Sigmoid colon (tissue), 7 donors: Measurements from ENCODE around the gene MAP1LC3B. TPM values are rescaled to one million over a fixed set of nuclear protein-coding genes. Genes with fewer than 3 reads are reported as not detected.

Source experiments
- DNase-seq: peaks from one replicate; pipeline ENCODE4 v3.0.0-alpha.2; 2019
- H3K27ac ChIP-seq, 4 donors: fragments of 200-600 bp; sonication (generic); one replicate each; pipeline ENCODE4 v1.5.1; 2016 to 2019; ENCODE audit warnings: mild to moderate bottlenecking in 1 of 4
- H3K27me3 ChIP-seq, 3 donors: fragments of 200-600 bp; sonication (generic); one replicate each; pipeline ENCODE4 v1.5.1; 2019; ENCODE audit warnings: mild to moderate bottlenecking in 1 of 3
- H3K36me3 ChIP-seq, 4 donors: fragments of 200-600 bp; sonication (generic); one replicate each; pipeline ENCODE4 v1.5.1; 2016 to 2019
- H3K4me1 ChIP-seq, 4 donors: fragments of 200-600 bp; sonication (generic); one replicate each; pipeline ENCODE4 v1.5.1; 2017 to 2019
- H3K4me3 ChIP-seq, 4 donors: fragments of 200-600 bp; sonication (generic); one replicate each; pipeline ENCODE4 v1.5.1; 2017 to 2019; ENCODE audit warnings: mild to moderate bottlenecking in 2 of 4, moderate library complexity in 1 of 4
- H3K9me3 ChIP-seq, 4 donors: fragments of 200-600 bp in 3 of 4; sonication (generic) in 3 of 4; one replicate each; pipeline versions ENCODE4 v1.5.1 to v1.6.1; 2013 to 2019
- CTCF ChIP-seq, 4 experiments: fragments of 450-650 bp in 3 of 4; fragments of 200-600 bp in 1 of 4; IDR thresholded peaks; one replicate each; pipeline ENCODE4 v1.5.1; 2016 to 2019; ENCODE audit warnings: antibody characterized with exemption in 4 of 4, mild to moderate bottlenecking in 3 of 4, moderate library complexity in 2 of 4
- EP300 ChIP-seq, 4 donors: sonication (generic); formaldehyde crosslinking; IDR thresholded peaks; one replicate each; pipeline ENCODE4 v1.6.1; 2017; ENCODE audit warnings: antibody characterized with exemption in 4 of 4
- POLR2A ChIP-seq, 2 donors: fragments of 450-650 bp; IDR thresholded peaks; one replicate each; pipeline ENCODE4 v1.6.1; 2016; ENCODE audit warnings: antibody characterized with exemption in 2 of 2, mild to moderate bottlenecking in 2 of 2, moderate library complexity in 2 of 2
- POLR2AphosphoS5 ChIP-seq, 4 donors: sonication (generic); formaldehyde crosslinking; IDR thresholded peaks; one replicate each; pipeline ENCODE4 v1.6.1; 2017; ENCODE audit warnings: antibody characterized with exemption in 4 of 4
- WGBS, 2 donors: extraction: QIAGEN DNeasy Blood & Tissue Kit; methylation state at CpG; one replicate each; pipeline ENCODE4 v1.1.7; 2013; 5-methylcytosine and 5-hydroxymethylcytosine counted together
- intact Hi-C: fragments of 100-400 bp; cut with DNase I; formaldehyde crosslinking; loops from one replicate; pipeline ENCODE4 v1.15.1; 2023
- polyA plus RNA-seq, 3 donors: library from polyadenylated mRNA; stranded (reverse); fragments of 200-250 nt; gene quantifications; one replicate each; pipeline ENCODE4 v1.2.3, GENCODE V29; 2013
- total RNA-seq, 4 donors: library from RNA; depleted of rRNA; stranded (reverse); fragments of >200 nt; gene quantifications; one replicate each; pipeline ENCODE4 v1.1.0, GENCODE V29; 2016
- donor health status: healthy with polysubstance abuse.
- donor health status: Bipolar disorder and iron deficiency.
- donor health status: healthy.

The MAP1LC3B gene
- total and polyA plus RNA-seq, 7 donors: 48.0 to 137 (median 62.4) TPM

- peak; percentile 24 for DNase-seq
- no peak overlapping the region for H3K4me3 ChIP-seq
- H3K9me3 ChIP-seq: no peaks in the 10 kb centered on the region
- no peaks in the 10 kb centered on the region for H3K27me3 ChIP-seq
- H3K4me1 ChIP-seq: peaks cover 0 to 36% (median 32%) of the 10 kb centered on the region in 4 donors
- no peak for TF ChIP-seq EP300 (IDR thresholded peaks at IDR 0.05)
- no peak for TF ChIP-seq POLR2A (IDR thresholded peaks at IDR 0.05)
- TF ChIP-seq POLR2AphosphoS5 (IDR thresholded peaks at IDR 0.05): no peak
- no peak for TF ChIP-seq CTCF (IDR thresholded peaks at IDR 0.05)
- H3K27ac ChIP-seq: peak overlapping the region in 1 of 4 donors; percentile 99
- intact Hi-C loops: no loop called here
- peaks cover 5 to 18% (median 10%) of the 10 kb centered on the region in 4 donors for H3K36me3 ChIP-seq
- WGBS, 2 donors: 73 to 84% methylated on average over 7 of the region's 7 CpGs
Measured at GRCh38 chr16:87395181-87395842, 3.2 kb downstream of the MAP1LC3B start.

DNA sequence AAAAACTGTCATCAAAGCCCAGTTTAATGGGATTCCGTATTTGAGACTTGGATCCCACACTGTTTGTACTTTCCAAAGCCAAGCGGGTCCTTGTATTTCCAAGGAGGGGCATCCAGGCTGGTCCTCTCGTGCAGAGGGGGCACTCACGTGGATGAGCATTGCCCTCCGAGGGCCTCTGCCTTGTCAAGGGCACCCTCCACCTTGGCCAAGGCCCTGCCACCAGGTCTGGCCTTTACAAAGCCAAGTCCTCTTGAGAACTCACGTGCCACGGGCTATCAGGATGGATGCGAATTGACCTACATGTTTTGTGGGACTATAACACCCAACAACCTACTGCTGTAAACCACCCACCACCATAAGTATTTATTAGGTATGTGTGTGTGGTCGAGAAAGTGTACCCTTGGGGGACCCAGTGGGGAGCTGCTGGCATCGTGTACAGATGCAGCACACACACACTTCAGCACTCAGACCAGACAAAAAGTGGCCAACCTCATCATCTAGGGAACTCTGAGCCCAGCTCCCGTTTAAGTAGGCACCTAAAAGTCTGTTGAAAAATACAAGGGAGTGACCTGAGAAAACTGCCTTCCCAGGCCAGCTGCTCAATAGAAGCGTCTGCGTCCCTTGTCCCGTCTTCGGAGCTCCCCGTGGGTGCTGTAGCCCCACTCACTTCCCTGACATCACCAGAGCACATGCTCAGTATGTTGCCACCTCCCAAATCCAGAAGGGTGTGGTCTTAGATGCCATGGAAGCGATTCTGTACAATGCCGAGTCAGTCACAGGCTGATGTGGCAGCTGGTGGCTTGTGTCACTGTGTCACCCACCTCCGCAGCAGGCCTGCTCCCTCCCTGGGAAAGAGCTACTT, 12.9 kb downstream of the MAP1LC3B start:
- TF ChIP-seq CTCF (IDR thresholded peaks at IDR 0.05) (no peak), POLR2A (IDR thresholded peaks at IDR 0.05) (no peak), EP300 (IDR thresholded peaks at IDR 0.05) (no peak), POLR2AphosphoS5 (IDR thresholded peaks at IDR 0.05) (no peak)
- intact Hi-C loops: no loop called here

GRCh38 chr16:87406495-87407088, 14.5 kb downstream of the MAP1LC3B start:
- no peaks in the 10 kb centered on the region for H3K4me1 ChIP-seq
- H3K27me3 ChIP-seq: no peaks in the 10 kb centered on the region
- 94% methylated on average over 14 of the region's 14 CpGs for WGBS, 2 donors
- no peak overlapping the region for H3K4me3 ChIP-seq
- H3K27ac ChIP-seq: peak overlapping the region in 3 of 4 donors; percentile 19 to 33 (median 25)
- H3K36me3 ChIP-seq: peaks cover 27 to 96% (median 46%) of the 10 kb centered on the region in 4 donors
- intact Hi-C loops: no loop called here
- DNase-seq: peak; percentile 58
- no peak for TF ChIP-seq EP300 (IDR thresholded peaks at IDR 0.05)
- TF ChIP-seq CTCF (IDR thresholded peaks at IDR 0.05): no peak
- no peaks in the 10 kb centered on the region for H3K9me3 ChIP-seq

More for the DNA sequence above, 12.9 kb downstream of the MAP1LC3B start:
- peak; percentile 66 for DNase-seq
- Histone ChIP-seq H3K9me3 (no peaks in the 10 kb centered on the region), H3K36me3 (peaks cover 17 to 96% (median 42%) of the 10 kb centered on the region in 4 donors), H3K4me1 (no peaks in the 10 kb centered on the region), H3K27me3 (no peaks in the 10 kb centered on the region), H3K27ac (no peak overlapping the region), H3K4me3 (no peak overlapping the region)
- WGBS, 2 donors: 92 to 96% methylated on average over 19 of the region's 19 CpGs

- peak overlapping the region in 2 of 4 donors; percentile 33 to 67 for H3K27ac ChIP-seq
- H3K4me3 ChIP-seq: no peak overlapping the region
- H3K27me3 ChIP-seq: no peaks in the 10 kb centered on the region
- WGBS, 2 donors: 82% methylated on average over 26 of the region's 26 CpGs
- no peaks in the 10 kb centered on the region for H3K9me3 ChIP-seq
- peak; percentile 69 for DNase-seq
- H3K4me1 ChIP-seq: no peaks in the 10 kb centered on the region
- intact Hi-C loops: no loop called here
- TF ChIP-seq POLR2A (IDR thresholded peaks at IDR 0.05) (no peak), EP300 (IDR thresholded peaks at IDR 0.05) (peak in 2 of 4 donors; percentile 3 to 79), POLR2AphosphoS5 (IDR thresholded peaks at IDR 0.05) (peak in 1 of 4 donors; percentile 44), CTCF (IDR thresholded peaks at IDR 0.05) (no peak)
- peaks cover 26 to 99% (median 51%) of the 10 kb centered on the region in 4 donors for H3K36me3 ChIP-seq
Measured at GRCh38 chr16:87407511-87408112, 15.5 kb downstream of the MAP1LC3B start.
